OCI-LY7 (cell line): ENCODE data around the gene SRSF9.

ENCODE experiments used
- EZH2phosphoT487 ChIP-seq: fragments of 200-600 bp; sonication (generic); IDR thresholded peaks from 2 replicates; pipeline ENCODE4 v1.6.1; 2018; ENCODE audit warnings: low read depth, borderline replicate concordance, mild to moderate bottlenecking, mixed run types, antibody characterized with exemption, low read length, moderate library complexity, mixed read lengths
- TF ChIP-seq, protein P1 (sequence below): fragments of 200-600 bp; sonication (generic); conservative IDR thresholded peaks from 2 replicates; pipeline ENCODE4 v1.5.1; 2014; ENCODE audit warnings: mild to moderate bottlenecking, antibody characterized with exemption, low read length, moderate library complexity, mixed read lengths

DNA sequence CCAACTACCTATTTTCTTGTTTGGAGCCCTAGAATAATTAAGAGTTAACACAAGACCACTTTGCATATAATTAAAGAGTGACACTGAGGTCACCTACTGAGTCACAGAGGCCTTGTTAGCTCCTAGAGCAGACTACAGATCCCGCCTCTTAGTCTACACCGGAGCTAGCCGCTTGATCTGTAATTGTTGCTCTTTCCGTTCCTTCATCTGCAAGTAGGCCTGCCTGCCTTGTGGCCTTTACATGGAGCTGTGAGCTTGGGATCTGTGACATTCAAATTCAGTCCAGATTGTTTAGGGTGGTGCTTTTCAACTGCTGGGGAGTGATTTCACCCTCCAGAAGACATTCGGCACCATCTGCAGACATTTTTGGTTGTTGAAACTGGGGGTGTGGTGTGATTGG, 20.8 kb upstream of the SRSF9 start:
- TF ChIP-seq, protein P1, sequence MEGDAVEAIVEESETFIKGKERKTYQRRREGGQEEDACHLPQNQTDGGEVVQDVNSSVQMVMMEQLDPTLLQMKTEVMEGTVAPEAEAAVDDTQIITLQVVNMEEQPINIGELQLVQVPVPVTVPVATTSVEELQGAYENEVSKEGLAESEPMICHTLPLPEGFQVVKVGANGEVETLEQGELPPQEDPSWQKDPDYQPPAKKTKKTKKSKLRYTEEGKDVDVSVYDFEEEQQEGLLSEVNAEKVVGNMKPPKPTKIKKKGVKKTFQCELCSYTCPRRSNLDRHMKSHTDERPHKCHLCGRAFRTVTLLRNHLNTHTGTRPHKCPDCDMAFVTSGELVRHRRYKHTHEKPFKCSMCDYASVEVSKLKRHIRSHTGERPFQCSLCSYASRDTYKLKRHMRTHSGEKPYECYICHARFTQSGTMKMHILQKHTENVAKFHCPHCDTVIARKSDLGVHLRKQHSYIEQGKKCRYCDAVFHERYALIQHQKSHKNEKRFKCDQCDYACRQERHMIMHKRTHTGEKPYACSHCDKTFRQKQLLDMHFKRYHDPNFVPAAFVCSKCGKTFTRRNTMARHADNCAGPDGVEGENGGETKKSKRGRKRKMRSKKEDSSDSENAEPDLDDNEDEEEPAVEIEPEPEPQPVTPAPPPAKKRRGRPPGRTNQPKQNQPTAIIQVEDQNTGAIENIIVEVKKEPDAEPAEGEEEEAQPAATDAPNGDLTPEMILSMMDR = no peak
- TF ChIP-seq EZH2phosphoT487 = no peak
